A549 (cell line): ENCODE results near the gene ODR4. TPM values are rescaled to one million over a fixed set of nuclear protein-coding genes. Genes with fewer than 3 reads are reported as not detected.
"Not testable (repeated sequence)": the region's sequence is repeated elsewhere in the genome, so short reads cannot be mapped to it uniquely, and the experiment has no call there.

Experiments used
- ATAC-seq, 2 experiments: fragments of 200-7000 bp in 1 of 2; fragments of >200 bp in 1 of 2; cut with Nextera tagmentation in 1 of 2; cut with Tn5 transposase in 1 of 2; 3 replicates each; pipeline versions ENCODE4 v1.8.0 to v1.9.1; 2018 to 2020; ENCODE audit warnings: mild to moderate bottlenecking in 1 of 2, moderate library complexity in 1 of 2
- CTCF ChIA-PET: fragments of 300-600 bp; sonication (Branson Sonifier 250); formaldehyde crosslinking; extraction: SDS; loops from one replicate; lab custom pipeline; 2021; ENCODE audit warnings: antibody characterized with exemption, inconsistent platforms; lab: Yijun Ruan, JAX
- POLR2A ChIA-PET: fragments of 350-600 bp; formaldehyde crosslinking; extraction: SDS; loops from one replicate; lab custom pipeline; 2021; ENCODE audit warnings: antibody characterized with exemption, inconsistent platforms; lab: Yijun Ruan, JAX
- DNase-seq, 2 experiments: peaks; one replicate each; pipeline versions ENCODE4 v3.0.0 to v3.0.0-alpha.2; 2011 to 2016; ENCODE audit warnings: low read depth in 1 of 2, low spot score in 1 of 2
- FAIRE-seq: peaks from 2 replicates; lab custom pipeline; 2011; peaks lifted over from hg19 to GRCh38; lab: Jason Lieb, UNC
- H3K27ac ChIP-seq, 2 experiments: fragments of >200 bp; sonication (Bioruptor Twin); formaldehyde crosslinking; 3 replicates each; pipeline ENCODE4 v1.5.1; 2016 to 2017
- H3K4me1 ChIP-seq: fragments of >200 bp; sonication (Bioruptor Twin); formaldehyde crosslinking; 3 replicates; pipeline ENCODE4 v1.6.1; 2016
- H3K4me2 ChIP-seq: fragments of >200 bp; sonication (Bioruptor Twin); formaldehyde crosslinking; 3 replicates; pipeline ENCODE4 v1.6.1; 2016
- H3K4me3 ChIP-seq: fragments of >200 bp; sonication (Bioruptor Twin); formaldehyde crosslinking; 3 replicates; pipeline ENCODE4 v1.5.1; 2016
- H3K9me3 ChIP-seq: fragments of >200 bp; sonication (Bioruptor Twin); formaldehyde crosslinking; 3 replicates; pipeline ENCODE4 v1.6.1; 2016
- CBX8 ChIP-seq: fragments of 200-600 bp; sonication (generic); IDR thresholded peaks from 2 replicates; pipeline ENCODE4 v1.6.1; 2016
- EHMT2 ChIP-seq: fragments of 200-600 bp; sonication (generic); IDR thresholded peaks from 2 replicates; pipeline ENCODE4 v1.6.1; 2016; ENCODE audit warnings: antibody characterized with exemption, low read depth, mild to moderate bottlenecking, moderate library complexity
- FOSB ChIP-seq: fragments of 250-450 bp; sonication (Bioruptor Pico); IDR thresholded peaks from 2 replicates; pipeline ENCODE4 v1.5.0; 2020; ENCODE audit warnings: mild to moderate bottlenecking, moderate library complexity
- JUN ChIP-seq, 2 experiments: fragments of >200 bp; sonication (Bioruptor Twin); formaldehyde crosslinking; IDR thresholded peaks; 2 replicates in 1 of 2; 3 replicates in 1 of 2; pipeline ENCODE4 v1.6.1; 2016 to 2017
- KDM1A ChIP-seq: fragments of 200-600 bp; sonication (generic); IDR thresholded peaks from 2 replicates; pipeline ENCODE4 v1.6.1; 2016; ENCODE audit warnings: low read depth, mild to moderate bottlenecking
- KDM5A ChIP-seq: fragments of 200-600 bp; sonication (generic); IDR thresholded peaks from 2 replicates; pipeline ENCODE4 v1.6.1; 2016; ENCODE audit warnings: antibody characterized with exemption, mild to moderate bottlenecking
- MAFK ChIP-seq: fragments of 450-650 bp; IDR thresholded peaks from 2 replicates; pipeline ENCODE4 v1.6.1; 2014; ENCODE audit not compliant: partially characterized antibody
- MAZ ChIP-seq: fragments of 150-350 bp; IDR thresholded peaks from 2 replicates; pipeline ENCODE4 v1.6.1; 2014; ENCODE audit warnings: antibody characterized with exemption, low read depth, low read length, borderline replicate concordance
- PHF8 ChIP-seq: fragments of 200-600 bp; sonication (generic); IDR thresholded peaks from 2 replicates; pipeline ENCODE4 v1.6.1; 2016; ENCODE audit warnings: low read depth, mild to moderate bottlenecking, antibody characterized with exemption, moderate library complexity, borderline replicate concordance
- POLR2AphosphoS2 ChIP-seq: conservative IDR thresholded peaks from 2 replicates; pipeline ENCODE4 v1.6.1; 2012; ENCODE audit warnings: low read length, improper control_type of control experiment, inconsistent platforms
- RARB ChIP-seq: fragments of 250-450 bp; sonication (Bioruptor Pico); IDR thresholded peaks from 2 replicates; pipeline ENCODE4 v1.8.0; 2021; ENCODE audit warnings: mild to moderate bottlenecking, moderate library complexity
- RCOR1 ChIP-seq: fragments of 150-350 bp; IDR thresholded peaks from 2 replicates; pipeline ENCODE4 v1.6.1; 2014; ENCODE audit warnings: antibody characterized with exemption, low read length, low read depth
- RNF2 ChIP-seq: fragments of 200-600 bp; sonication (generic); IDR thresholded peaks from 2 replicates; pipeline ENCODE4 v1.6.1; 2016; ENCODE audit warnings: low read depth, mild to moderate bottlenecking, antibody characterized with exemption, moderate library complexity, borderline replicate concordance
- TFCP2L1 ChIP-seq: fragments of 250-450 bp; sonication (Bioruptor Pico); IDR thresholded peaks from 2 replicates; pipeline ENCODE4 v1.5.0; 2021; ENCODE audit warnings: mild to moderate bottlenecking
- TP53 ChIP-seq: fragments of 250-450 bp; sonication (Bioruptor Pico); IDR thresholded peaks from 2 replicates; pipeline ENCODE4 v1.5.0; 2021; ENCODE audit warnings: mild to moderate bottlenecking, moderate library complexity
- WGBS: methylation state at CpG from one replicate; pipeline ENCODE4 v1.1.6; 2017; ENCODE audit errors: missing lambda C conversion rate; 5-methylcytosine and 5-hydroxymethylcytosine counted together
- polyA plus RNA-seq, 4 experiments: library from polyadenylated mRNA; depleted of rRNA in 3 of 4; stranded (reverse); fragments of >200 nt; fragmentation: RNase III in 1 of 4; extraction: RNeasy Plus Mini Kit Qiagen cat#74134 plus additional on column Dnase treatment in 1 of 4; gene quantifications; 2 replicates in 3 of 4; 3 replicates in 1 of 4; pipeline ENCODE4 v1.2.3, GENCODE V29; 2011 to 2017
- TF ChIP-seq, protein P1 (sequence below): fragments of 150-350 bp; IDR thresholded peaks from 2 replicates; pipeline ENCODE4 v1.6.1; 2014; ENCODE audit warnings: low read depth, mild to moderate bottlenecking, low read length
- TF ChIP-seq, protein P2 (sequence below): fragments of >200 bp; sonication (Bioruptor Twin); formaldehyde crosslinking; IDR thresholded peaks from 3 replicates; pipeline ENCODE4 v1.5.1; 2016

The ODR4 gene
- polyA plus RNA-seq, 2 of the 4 experiments (the other 2 are of a cell fraction) = 18.1 to 34.9 TPM

DNA sequence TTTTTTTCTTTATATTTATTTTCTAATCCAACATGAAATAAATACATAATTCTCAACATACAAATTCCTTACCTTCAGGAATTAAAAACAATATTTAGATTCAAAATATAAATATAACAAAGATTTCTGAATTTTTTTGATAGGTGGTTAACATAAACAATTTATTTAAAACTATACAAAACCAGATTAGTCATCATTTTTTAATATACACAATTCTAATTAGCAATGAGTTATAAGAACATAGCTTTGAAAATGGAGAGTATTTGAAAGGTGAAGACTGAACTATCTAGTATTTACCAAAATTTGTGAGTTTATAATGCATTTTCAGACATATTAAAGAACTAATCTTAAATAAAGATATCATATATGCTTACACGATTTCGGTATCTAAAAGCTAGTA lies 38.1 kb upstream of the ODR4 start:
- TF ChIP-seq PHF8 (no peak), JUN (IDR thresholded peaks at IDR 0.05) (no peak), MAFK (peak; percentile 58)
- TF ChIP-seq, protein P1, sequence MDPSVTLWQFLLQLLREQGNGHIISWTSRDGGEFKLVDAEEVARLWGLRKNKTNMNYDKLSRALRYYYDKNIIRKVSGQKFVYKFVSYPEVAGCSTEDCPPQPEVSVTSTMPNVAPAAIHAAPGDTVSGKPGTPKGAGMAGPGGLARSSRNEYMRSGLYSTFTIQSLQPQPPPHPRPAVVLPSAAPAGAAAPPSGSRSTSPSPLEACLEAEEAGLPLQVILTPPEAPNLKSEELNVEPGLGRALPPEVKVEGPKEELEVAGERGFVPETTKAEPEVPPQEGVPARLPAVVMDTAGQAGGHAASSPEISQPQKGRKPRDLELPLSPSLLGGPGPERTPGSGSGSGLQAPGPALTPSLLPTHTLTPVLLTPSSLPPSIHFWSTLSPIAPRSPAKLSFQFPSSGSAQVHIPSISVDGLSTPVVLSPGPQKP = no peak
- TF ChIP-seq, all 56 proteins: peak for 1
- H3K4me3 ChIP-seq = no peak overlapping the region
- H3K27ac ChIP-seq = no peak overlapping the region
- no peaks in the 10 kb centered on the region for H3K4me1 ChIP-seq
- ChIA-PET POLR2A (no interaction called here), CTCF (interaction anchor here (0.7 kb wide), 1 partner anchor 32 kb away, joined by 3 read pairs; no protein-coding TSS in a partner anchor)
- 92% methylated on average over 2 of the region's 2 CpGs for WGBS
- ATAC-seq (no peak), DNase-seq (no peak), FAIRE-seq (no peak)
- H3K9me3 ChIP-seq = no peaks in the 10 kb centered on the region
- H3K4me2 ChIP-seq = no peak overlapping the region

DNA sequence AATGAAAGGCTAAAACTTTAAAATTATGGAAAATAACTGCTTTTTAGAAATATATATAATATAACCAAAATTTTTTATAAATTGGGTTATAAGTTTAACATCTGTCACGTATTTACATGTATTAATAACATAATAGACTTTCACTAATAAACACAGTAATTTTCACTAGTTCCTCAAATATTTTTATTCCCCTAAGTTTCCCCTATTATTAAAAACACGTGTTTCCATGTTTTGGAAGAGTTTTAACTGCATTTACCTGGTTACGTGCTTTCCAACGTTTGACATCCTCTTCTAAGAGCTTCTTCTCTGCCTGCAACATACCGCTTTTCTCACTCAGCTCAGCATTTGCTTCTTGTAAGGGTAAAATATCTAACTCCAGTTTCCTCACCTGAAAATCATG lies 34.9 kb upstream of the ODR4 start:
- DNase-seq = no peak
- Histone ChIP-seq H3K4me3 (no peak overlapping the region), H3K4me1 (no peaks in the 10 kb centered on the region), H3K9me3 (no peaks in the 10 kb centered on the region), H3K4me2 (no peak overlapping the region), H3K27ac (no peak overlapping the region)
- no peak for ATAC-seq
- ChIA-PET CTCF (interaction anchor here (2.1 to 2.3 kb wide), 2 partner anchors 11 to 34 kb away, joined by 7 to 11 read pairs; partner anchors contain the start of genes ODR4 and TPR), POLR2A (no interaction called here)
- 93% methylated on average over 5 of the region's 5 CpGs for WGBS
- FAIRE-seq = no peak
- TF ChIP-seq RCOR1 (no peak), MAZ (no peak), KDM1A (no peak), RARB (no peak), EHMT2 (no peak)
- TF ChIP-seq, protein P2, sequence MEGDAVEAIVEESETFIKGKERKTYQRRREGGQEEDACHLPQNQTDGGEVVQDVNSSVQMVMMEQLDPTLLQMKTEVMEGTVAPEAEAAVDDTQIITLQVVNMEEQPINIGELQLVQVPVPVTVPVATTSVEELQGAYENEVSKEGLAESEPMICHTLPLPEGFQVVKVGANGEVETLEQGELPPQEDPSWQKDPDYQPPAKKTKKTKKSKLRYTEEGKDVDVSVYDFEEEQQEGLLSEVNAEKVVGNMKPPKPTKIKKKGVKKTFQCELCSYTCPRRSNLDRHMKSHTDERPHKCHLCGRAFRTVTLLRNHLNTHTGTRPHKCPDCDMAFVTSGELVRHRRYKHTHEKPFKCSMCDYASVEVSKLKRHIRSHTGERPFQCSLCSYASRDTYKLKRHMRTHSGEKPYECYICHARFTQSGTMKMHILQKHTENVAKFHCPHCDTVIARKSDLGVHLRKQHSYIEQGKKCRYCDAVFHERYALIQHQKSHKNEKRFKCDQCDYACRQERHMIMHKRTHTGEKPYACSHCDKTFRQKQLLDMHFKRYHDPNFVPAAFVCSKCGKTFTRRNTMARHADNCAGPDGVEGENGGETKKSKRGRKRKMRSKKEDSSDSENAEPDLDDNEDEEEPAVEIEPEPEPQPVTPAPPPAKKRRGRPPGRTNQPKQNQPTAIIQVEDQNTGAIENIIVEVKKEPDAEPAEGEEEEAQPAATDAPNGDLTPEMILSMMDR = no peak
- TF ChIP-seq, all 56 proteins: peak for 0

DNA sequence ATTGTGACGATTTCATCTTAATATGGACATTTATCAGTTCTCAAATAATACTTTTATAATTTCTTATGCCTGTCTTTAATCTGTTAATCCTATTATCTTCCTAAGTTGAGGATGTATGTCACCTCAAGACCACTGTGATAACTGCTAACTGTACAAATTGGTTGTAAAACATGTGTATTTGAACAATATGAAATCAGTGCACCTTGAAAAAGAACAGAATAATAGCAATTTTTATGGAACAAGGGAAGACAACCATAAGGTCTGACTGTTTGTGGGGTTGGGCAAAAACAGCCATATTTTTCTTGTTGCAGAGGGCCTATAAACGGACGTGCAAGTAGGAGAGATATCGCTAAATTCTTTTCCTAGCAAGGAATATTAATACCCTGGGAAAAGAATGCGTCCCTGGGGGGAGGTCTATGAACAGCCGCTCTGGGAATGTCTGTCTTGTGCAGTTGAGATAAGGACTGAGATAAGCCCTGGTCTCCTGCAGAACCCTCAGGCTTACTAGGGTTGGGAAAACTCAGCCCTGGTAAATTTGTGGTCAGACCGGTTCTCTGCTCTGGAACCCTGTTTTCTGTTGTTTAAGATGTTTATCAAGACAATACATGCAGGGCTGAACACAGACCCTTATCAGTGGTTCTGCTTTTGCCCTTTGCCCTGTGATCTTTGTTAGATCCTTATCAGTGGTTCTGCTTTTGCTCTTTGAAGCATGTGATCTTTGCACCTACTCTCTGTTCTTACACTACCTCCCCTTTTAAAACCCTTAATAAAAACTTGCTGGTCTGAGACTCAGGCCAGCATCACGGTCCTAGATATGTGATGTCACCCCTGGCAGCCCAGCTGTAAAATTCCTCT lies 27.6 kb upstream of the ODR4 start:
- H3K27ac ChIP-seq, H3K4me2 ChIP-seq, POLR2A ChIA-PET, H3K4me3 ChIP-seq, ATAC-seq, H3K4me1 ChIP-seq, FAIRE-seq, H3K9me3 ChIP-seq, DNase-seq: not testable (repeated sequence)
- CTCF ChIA-PET = interaction anchor here (1.2 kb wide), 1 partner anchor 27 kb away, joined by 4 read pairs; the partner anchor contains the start of genes ODR4 and TPR
- WGBS = 91% methylated on average over 8 of the region's 8 CpGs

DNA sequence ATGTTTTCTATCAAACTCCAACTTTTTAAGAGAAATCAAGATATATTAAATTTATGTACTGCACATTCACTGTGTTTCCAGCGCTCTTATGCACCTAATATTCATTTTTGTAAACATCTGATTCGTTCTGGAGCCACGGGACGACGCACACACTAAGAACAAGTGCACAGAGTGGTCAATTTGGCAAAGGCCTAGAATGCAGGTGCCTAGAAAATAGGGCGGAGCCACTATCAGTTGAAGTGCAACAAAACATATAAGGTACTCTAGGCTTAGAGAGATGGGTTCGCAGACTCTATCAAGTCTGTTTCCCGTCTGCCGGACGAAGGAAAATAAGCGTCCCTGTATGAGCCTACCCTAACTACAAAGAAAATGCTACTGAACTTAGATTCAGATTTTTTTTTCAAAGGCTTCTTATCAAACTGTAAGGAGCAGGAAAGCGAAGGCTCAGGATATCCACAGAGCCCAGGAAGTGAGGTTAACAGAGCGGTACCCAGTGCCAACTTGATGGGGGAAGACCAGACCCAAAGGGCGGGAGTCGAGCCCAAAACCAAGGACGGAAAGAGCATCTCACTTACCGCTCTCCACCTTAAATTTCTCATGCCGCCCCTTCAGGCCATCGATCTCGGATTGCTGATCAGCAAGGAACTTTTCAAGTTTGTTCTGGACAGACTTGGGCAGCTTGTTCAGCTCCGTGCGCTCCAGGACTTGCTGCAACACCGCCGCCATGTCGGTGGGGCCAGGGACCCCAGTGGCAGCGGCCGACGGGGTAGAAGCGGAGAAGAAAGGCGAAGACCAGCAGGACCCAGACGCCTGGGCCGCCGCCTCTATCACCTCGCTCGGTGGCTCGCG lies 1.1 kb upstream of the ODR4 start:
- peak overlapping the region; percentile 92 for H3K4me3 ChIP-seq
- peak; percentile 63 to 65 for ATAC-seq
- ChIA-PET CTCF (interaction anchor here (0.6 to 2.3 kb wide), 39 partner anchors 8 to 612 kb away, joined by 3 to 18 read pairs (median 4); partner anchors contain the start of gene PTGS2), POLR2A (interaction anchor here (0.8 to 1.6 kb wide), 14 partner anchors 10 to 612 kb away, joined by 3 to 9 read pairs (median 4); partner anchors contain the start of gene PTGS2)
- peaks cover 26% of the 10 kb centered on the region; the same call in 2 of the 3 replicates for H3K4me1 ChIP-seq
- peak overlapping the region; percentile 77 for H3K4me2 ChIP-seq
- peak; percentile 18 to 39 for DNase-seq
- H3K27ac ChIP-seq = peak overlapping the region; percentile 82 to 93
- FAIRE-seq = no peak
- no peak for TF ChIP-seq KDM1A
- no peak for TF ChIP-seq POLR2AphosphoS2
- no peak for TF ChIP-seq CBX8
- no peak for TF ChIP-seq TP53 (CRISPR knock-in tag)
- no peak for TF ChIP-seq RNF2
- TF ChIP-seq TFCP2L1 (CRISPR knock-in tag) = peak; percentile 60; the same call in 1 of the 2 replicates
- TF ChIP-seq FOSB (CRISPR knock-in tag) = no peak
- TF ChIP-seq KDM5A = peak; percentile 67
- under 1% methylated on average over 20 of the region's 37 CpGs for WGBS
- H3K9me3 ChIP-seq = no peaks in the 10 kb centered on the region
